Spleen (tissue), 11 donors: ENCODE results near the gene CX3CR1. TPM values are rescaled to one million over a fixed set of nuclear protein-coding genes. Genes with fewer than 3 reads are reported as not detected.

Source experiments
- DNase-seq: peaks from one replicate; pipeline ENCODE4 v3.0.0-alpha.2; 2020
- H3K27ac ChIP-seq, 8 donors: fragments of 200-600 bp; sonication (generic) in 7 of 8; 1 replicate in 4 of 8; 2 replicates in 4 of 8; pipeline versions ENCODE4 v1.5.0 to v1.8.0; 2016 to 2021; ENCODE audit warnings: inconsistent platforms in 4 of 8, mild to moderate bottlenecking in 4 of 8, moderate library complexity in 1 of 8
- H3K27me3 ChIP-seq, 7 donors: fragments of 200-600 bp; sonication (generic) in 6 of 7; replicated peaks in 1 of 7; 1 replicate in 4 of 7; 2 replicates in 3 of 7; pipeline versions ENCODE4 v1.5.0 to v1.8.0; 2016 to 2021; ENCODE audit warnings: inconsistent platforms in 3 of 7, mild to moderate bottlenecking in 1 of 7
- H3K36me3 ChIP-seq, 6 donors: fragments of 200-600 bp; sonication (generic) in 5 of 6; 1 replicate in 4 of 6; 2 replicates in 2 of 6; pipeline versions ENCODE4 v1.5.0 to v1.8.0; 2016 to 2021; ENCODE audit warnings: inconsistent platforms in 2 of 6
- H3K4me1 ChIP-seq, 6 donors: fragments of 200-600 bp; sonication (generic) in 5 of 6; 1 replicate in 3 of 6; 2 replicates in 3 of 6; pipeline versions ENCODE4 v1.5.0 to v1.8.0; 2016 to 2021; ENCODE audit warnings: inconsistent platforms in 3 of 6
- H3K4me3 ChIP-seq, 8 donors: fragments of 200-600 bp; sonication (generic) in 7 of 8; 1 replicate in 4 of 8; 2 replicates in 4 of 8; pipeline versions ENCODE4 v1.5.0 to v1.8.0; 2016 to 2021; ENCODE audit warnings: inconsistent platforms in 4 of 8, mild to moderate bottlenecking in 4 of 8, moderate library complexity in 2 of 8
- H3K9me3 ChIP-seq, 8 donors: fragments of 200-600 bp; sonication (generic) in 7 of 8; 1 replicate in 4 of 8; 2 replicates in 4 of 8; pipeline versions ENCODE4 v1.5.0 to v1.8.0; 2016 to 2021; ENCODE audit warnings: inconsistent platforms in 4 of 8
- CTCF ChIP-seq, 11 experiments: fragments of 200-600 bp in 7 of 11; fragments of 450-650 bp in 4 of 11; sonication (generic) in 4 of 11; IDR thresholded peaks in 8 of 11; conservative IDR thresholded peaks in 3 of 11; 1 replicate in 7 of 11; 2 replicates in 4 of 11; pipeline versions ENCODE4 v1.4.0 to v1.8.0; 2016 to 2021; ENCODE audit warnings: antibody characterized with exemption in 11 of 11, inconsistent platforms in 4 of 11, mild to moderate bottlenecking in 1 of 11
- POLR2A ChIP-seq, 3 donors: fragments of 450-650 bp; IDR thresholded peaks; one replicate each; pipeline ENCODE4 v1.5.1; 2017; ENCODE audit warnings: antibody characterized with exemption in 3 of 3, mild to moderate bottlenecking in 1 of 3
- POLR2AphosphoS5 ChIP-seq, 3 donors: sonication (generic); formaldehyde crosslinking; IDR thresholded peaks; one replicate each; pipeline ENCODE4 v1.5.1; 2017; ENCODE audit warnings: antibody characterized with exemption in 3 of 3
- WGBS, 5 donors: extraction: QIAGEN DNeasy Blood & Tissue Kit in 3 of 5; methylation state at CpG; one replicate each; pipeline versions ENCODE4 v1.1.5 to v1.1.7; 2013 to 2018; 5-methylcytosine and 5-hydroxymethylcytosine counted together
- intact Hi-C: fragments of 100-400 bp; cut with DNase I; formaldehyde crosslinking; loops from one replicate; pipeline ENCODE4 v1.15.0; 2023; ENCODE audit warnings: low total_unique reads
- polyA plus RNA-seq, 3 donors: library from polyadenylated mRNA; stranded (reverse); fragments of 200-250 nt; gene quantifications; one replicate each; pipeline ENCODE4 v1.2.1, GENCODE V29; 2013
- total RNA-seq, 7 donors: library from RNA; depleted of rRNA in 3 of 7; stranded (reverse); fragments of >200 nt in 3 of 7; fragmentation: NEBNext Ultra II Directional in 4 of 7; extraction: Animal tissue kit (Norgen Biotek cat#: 25700) in 4 of 7; gene quantifications; one replicate each; pipeline versions ENCODE4 v1.1.0 to v1.2.1, GENCODE V29; 2016 to 2021
- donor health status: healthy with polysubstance abuse.
- donor health status: DM: no; HTN: no; CAD: no; lungs with moderate emphysema.
- donor health status: DM: no; HTN: no; CAD: no.
- donor health status: Bipolar disorder and iron deficiency.
- donor health status: healthy.
- donor health status: DM: no; HTN: no; CAD: no.
- donor health status: DM: yes; HTN: yes; CAD: no.

CX3CR1 gene
- total and polyA plus RNA-seq, 10 donors, result 0.09 to 15.0 (median 6.2) TPM

- DNase-seq, result no peak
- H3K36me3 ChIP-seq, result no peaks in the 10 kb centered on the region
- WGBS, 5 donors, result 85 to 96% (median 93%) methylated on average over 5 of the region's 5 CpGs
- no peak overlapping the region for H3K27ac ChIP-seq
- H3K4me3 ChIP-seq, result no peak overlapping the region
- TF ChIP-seq POLR2AphosphoS5 (IDR thresholded peaks at IDR 0.05) (no peak), POLR2A (IDR thresholded peaks at IDR 0.05) (no peak), CTCF (IDR thresholded peaks at IDR 0.05 in 8 of 11, conservative IDR thresholded peaks at IDR 0.05 in 3 of 11) (no peak)
- no peaks in the 10 kb centered on the region for H3K27me3 ChIP-seq
- H3K4me1 ChIP-seq, result peaks cover 6 to 71% (median 43%) of the 10 kb centered on the region in 6 donors
- H3K9me3 ChIP-seq, result no peaks in the 10 kb centered on the region
- intact Hi-C loops, result no loop called here
Observed at GRCh38 chr3:39251576-39251975, 28.3 kb downstream of the CX3CR1 start.

DNA sequence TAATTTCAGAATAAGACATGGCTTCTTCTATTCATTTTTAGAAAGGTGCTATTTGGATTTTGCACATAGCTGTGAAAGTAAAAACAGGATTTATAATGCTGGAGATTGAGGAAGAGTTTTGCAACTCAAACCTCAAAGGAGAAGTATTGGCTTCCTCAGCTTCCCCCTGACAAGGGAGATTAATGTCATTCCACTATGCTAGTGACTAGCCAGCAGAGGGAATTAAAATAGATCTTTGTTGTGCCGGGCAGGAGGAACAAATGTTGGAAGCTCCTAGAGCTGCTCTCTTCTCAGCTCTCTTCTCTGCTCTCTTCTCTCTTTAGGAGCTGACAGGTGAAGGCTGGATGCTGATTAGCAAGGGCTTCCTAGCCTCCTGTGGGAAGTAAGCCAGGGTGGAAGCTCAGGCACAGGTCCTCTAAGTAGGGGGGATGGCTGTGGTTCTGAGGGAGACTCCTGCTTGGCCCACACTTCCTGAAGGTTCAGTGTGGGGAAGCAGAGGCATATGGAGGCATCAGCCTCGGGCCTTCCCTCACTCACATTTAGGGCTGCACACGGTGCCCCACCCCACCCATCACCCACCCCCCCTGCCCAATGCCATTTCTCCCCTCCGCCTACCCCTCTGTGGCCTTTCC, 29.6 kb downstream of the CX3CR1 start:
- intact Hi-C loops, result no loop called here
- TF ChIP-seq POLR2AphosphoS5 (IDR thresholded peaks at IDR 0.05), result no peak
- TF ChIP-seq POLR2A (IDR thresholded peaks at IDR 0.05), result no peak
- H3K27ac ChIP-seq, result peak overlapping the region in 6 of 8 donors; percentile 9 to 87 (median 64)
- no peak for DNase-seq
- no peaks in the 10 kb centered on the region for H3K36me3 ChIP-seq
- WGBS, 5 donors, result 15 to 41% (median 29%) methylated on average over 4 of the region's 4 CpGs
- no peaks in the 10 kb centered on the region for H3K9me3 ChIP-seq
- H3K4me1 ChIP-seq, result peaks cover 5 to 57% (median 30%) of the 10 kb centered on the region in 6 donors
- H3K27me3 ChIP-seq, result no peaks in the 10 kb centered on the region
- no peak overlapping the region for H3K4me3 ChIP-seq

GRCh38 chr3:39249453-39250115, 30.3 kb downstream of the CX3CR1 start:
- TF ChIP-seq POLR2AphosphoS5 (IDR thresholded peaks at IDR 0.05) (no peak), CTCF (IDR thresholded peaks at IDR 0.05 in 8 of 11, conservative IDR thresholded peaks at IDR 0.05 in 3 of 11) (no peak), POLR2A (IDR thresholded peaks at IDR 0.05) (no peak)
- Histone ChIP-seq H3K4me1 (peaks cover 0 to 51% (median 24%) of the 10 kb centered on the region in 6 donors), H3K9me3 (peaks cover 0 to 4% (median 0%) of the 10 kb centered on the region in 8 donors), H3K27me3 (no peaks in the 10 kb centered on the region), H3K27ac (peak overlapping the region in 3 of 8 donors; percentile 58 to 87 (median 74)), H3K36me3 (no peaks in the 10 kb centered on the region), H3K4me3 (no peak overlapping the region)
- no peak for DNase-seq
- WGBS, 5 donors, result 40 to 54% (median 45%) methylated on average over 6 of the region's 6 CpGs
- intact Hi-C loops, result no loop called here

DNA sequence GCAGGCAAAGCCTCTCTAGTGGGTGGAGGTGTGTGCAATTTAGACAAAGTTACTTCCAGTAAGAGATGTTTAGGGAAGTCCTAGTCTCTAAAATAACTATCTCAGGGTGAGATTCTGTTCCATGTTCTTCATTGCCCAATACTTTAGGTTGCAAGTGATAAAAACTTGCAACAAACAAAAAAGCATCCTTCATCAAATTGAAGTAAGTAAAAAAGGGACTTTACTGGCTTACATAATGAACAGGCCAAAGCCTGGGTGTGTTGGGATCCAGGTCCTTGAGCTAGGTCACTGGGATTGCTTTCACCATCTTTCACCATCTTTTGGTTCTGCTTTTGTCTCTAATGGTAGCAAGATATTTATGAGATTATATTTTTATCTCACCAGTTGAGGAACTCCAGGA, 38.3 kb downstream of the CX3CR1 start:
- DNase-seq, result no peak
- peaks cover 0 to 5% (median 0%) of the 10 kb centered on the region in 7 donors for H3K27me3 ChIP-seq
- TF ChIP-seq POLR2A (IDR thresholded peaks at IDR 0.05) (no peak), CTCF (IDR thresholded peaks at IDR 0.05 in 8 of 11, conservative IDR thresholded peaks at IDR 0.05 in 3 of 11) (no peak), POLR2AphosphoS5 (IDR thresholded peaks at IDR 0.05) (no peak)
- H3K36me3 ChIP-seq, result no peaks in the 10 kb centered on the region
- H3K4me3 ChIP-seq, result no peak overlapping the region
- peaks cover 0 to 14% (median 0%) of the 10 kb centered on the region in 6 donors for H3K4me1 ChIP-seq
- intact Hi-C loops, result no loop called here
- peak overlapping the region in 4 of 8 donors; percentile 1 to 79 (median 36) for H3K27ac ChIP-seq
- H3K9me3 ChIP-seq, result peaks cover 0 to 12% (median 0%) of the 10 kb centered on the region in 8 donors
